COR-L47 (cell line): ENCODE data around the gene MORN1.

Experiments used
- DNase-seq: peaks from one replicate; lab custom pipeline; 2025; lab: John Stamatoyannopoulos, UW

MORN1 gene

DNA sequence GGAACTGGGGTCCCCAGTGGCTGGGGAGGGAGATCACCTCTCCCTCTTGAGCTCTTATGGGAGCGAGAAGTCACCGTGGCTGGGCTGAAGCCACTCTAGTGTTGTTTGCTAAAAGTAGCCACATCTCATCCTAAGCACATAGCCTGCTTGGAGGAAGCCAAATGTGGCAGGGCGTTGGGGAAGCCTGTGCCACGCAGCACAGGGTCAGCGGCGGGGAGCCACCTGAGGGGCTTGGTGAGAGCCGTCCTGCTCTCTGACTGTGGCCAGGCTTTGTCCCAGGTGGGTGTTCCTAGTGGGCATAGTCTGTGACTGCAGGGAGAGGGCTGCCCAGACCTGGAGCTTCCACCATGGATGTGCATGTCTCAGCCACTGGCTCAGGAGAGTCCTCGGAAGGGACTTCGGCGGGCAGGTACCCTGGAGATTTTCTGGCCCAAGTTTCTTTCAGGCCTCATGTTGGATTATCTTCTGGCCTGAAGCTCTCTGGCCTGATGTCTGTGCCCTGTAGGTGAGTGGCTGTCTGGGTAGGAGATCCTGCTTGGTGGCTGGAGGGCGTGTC, 38.9 kb downstream of the MORN1 start:
- no peak for DNase-seq

GRCh38 chr1:2351723-2352122, 39.6 kb downstream of the MORN1 start:
- no peak for DNase-seq

DNA sequence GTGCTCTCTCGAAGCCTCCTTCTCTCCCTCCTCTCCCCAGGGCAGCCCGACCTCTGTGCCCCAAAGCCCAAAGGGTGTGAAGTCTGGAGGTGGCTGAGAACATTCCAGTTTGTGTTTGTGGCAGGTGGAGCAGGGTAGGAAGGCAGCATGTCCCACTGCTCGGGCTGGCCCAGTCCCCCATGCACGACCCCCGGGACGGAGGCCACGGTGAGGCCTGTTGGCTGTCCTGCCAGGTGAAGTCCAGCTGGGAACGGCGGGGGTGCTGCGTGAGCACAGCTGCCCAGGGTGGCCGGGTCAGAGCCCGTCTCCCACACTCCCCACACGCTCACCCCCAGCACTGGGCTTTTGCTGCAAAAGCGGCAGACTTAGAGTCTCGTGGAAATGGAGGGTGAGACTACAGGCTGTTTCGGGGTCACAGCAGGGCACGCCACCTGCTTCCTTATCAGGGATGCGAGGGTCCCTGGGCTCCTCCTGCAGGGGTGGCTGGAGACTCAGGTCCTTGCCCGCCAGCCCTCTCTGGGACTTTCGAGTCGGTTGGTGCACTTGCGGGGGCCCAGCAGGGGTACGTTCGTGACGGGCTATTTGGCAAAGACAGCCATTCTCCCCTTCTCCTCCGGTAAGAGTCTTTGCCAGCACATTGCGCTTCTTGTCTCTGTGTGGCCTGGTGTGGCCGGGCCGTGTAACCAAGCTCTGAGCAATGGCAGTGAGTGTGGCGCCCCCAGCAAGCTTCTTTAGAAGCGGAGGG, 40.3 kb downstream of the MORN1 start:
- no peak for DNase-seq

- DNase-seq: no peak
Observed at GRCh38 chr1:2350501-2350900, 40.9 kb downstream of the MORN1 start.

- DNase-seq: no peak
Observed at GRCh38 chr1:2349806-2350205, 41.5 kb downstream of the MORN1 start.

- DNase-seq: no peak
Observed at GRCh38 chr1:2348346-2349325, 42.7 kb downstream of the MORN1 start.

- no peak for DNase-seq
Observed at GRCh38 chr1:2347896-2348295, 43.5 kb downstream of the MORN1 start.

DNA sequence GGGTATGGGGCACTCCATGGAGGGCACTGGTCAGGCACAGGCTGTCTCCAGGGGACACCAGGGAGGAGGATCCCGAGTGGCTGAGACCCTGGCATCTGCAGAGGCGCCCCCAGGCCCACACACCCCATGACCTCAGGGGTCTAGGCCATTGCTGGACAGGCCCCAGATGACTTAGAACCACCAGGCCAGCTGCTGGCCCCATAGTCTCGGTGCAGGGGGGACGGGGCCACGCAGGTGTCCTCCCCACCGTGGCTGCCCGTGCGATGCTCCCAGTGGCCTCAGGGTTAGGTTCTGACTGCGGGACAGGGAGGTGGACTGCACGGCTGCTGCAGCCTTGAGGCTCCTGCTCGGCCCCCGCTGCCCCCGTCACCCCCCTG, 44.0 kb downstream of the MORN1 start:
- DNase-seq: no peak

- DNase-seq: no peak
Observed at GRCh38 chr1:2346691-2347408, 44.5 kb downstream of the MORN1 start.

DNA sequence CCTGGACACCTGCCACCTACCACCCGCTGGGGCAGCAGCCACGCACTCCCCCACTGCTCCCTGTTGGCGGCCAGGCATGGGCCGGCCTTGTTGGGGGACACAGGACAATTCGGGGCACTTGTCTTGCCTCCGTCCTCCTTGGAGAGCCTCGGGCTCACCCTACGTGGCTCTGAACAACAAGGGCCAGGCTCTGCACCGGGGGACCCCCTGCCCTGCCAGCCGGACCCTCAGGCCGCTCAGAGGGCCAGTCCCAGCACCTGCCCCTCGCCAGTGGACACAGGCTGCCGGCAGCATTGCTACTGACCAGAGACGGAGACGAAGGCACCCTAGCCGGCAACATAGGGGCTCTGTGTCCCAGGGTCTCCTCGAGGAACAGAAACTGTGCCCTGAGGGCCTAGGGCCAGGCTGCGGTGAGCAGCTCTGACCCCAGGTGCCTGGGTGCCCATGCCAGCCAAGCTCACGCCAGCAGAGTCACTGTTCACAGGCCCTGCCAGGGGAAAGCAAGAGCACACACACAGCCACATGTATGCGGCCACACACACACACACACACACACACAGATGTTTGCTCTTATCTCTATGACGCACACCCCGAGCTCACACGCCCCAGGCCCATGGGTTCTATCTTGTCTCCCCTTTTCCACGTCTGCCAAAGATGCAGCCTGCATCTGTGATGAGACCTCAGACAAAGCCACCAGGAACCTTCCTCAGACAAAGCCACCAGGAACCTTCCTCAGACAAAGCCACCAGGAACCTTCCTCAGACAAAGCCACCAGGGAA, 45.9 kb downstream of the MORN1 start:
- no peak for DNase-seq

- DNase-seq: no peak
Observed at GRCh38 chr1:2344744-2345296, 46.5 kb downstream of the MORN1 start.

GRCh38 chr1:2344121-2344681, 47.2 kb downstream of the MORN1 start:
- DNase-seq: no peak

- DNase-seq: no peak
Observed at GRCh38 chr1:2343023-2343935, 48.1 kb downstream of the MORN1 start.

GRCh38 chr1:2342384-2343022, 48.9 kb downstream of the MORN1 start:
- no peak for DNase-seq

DNA sequence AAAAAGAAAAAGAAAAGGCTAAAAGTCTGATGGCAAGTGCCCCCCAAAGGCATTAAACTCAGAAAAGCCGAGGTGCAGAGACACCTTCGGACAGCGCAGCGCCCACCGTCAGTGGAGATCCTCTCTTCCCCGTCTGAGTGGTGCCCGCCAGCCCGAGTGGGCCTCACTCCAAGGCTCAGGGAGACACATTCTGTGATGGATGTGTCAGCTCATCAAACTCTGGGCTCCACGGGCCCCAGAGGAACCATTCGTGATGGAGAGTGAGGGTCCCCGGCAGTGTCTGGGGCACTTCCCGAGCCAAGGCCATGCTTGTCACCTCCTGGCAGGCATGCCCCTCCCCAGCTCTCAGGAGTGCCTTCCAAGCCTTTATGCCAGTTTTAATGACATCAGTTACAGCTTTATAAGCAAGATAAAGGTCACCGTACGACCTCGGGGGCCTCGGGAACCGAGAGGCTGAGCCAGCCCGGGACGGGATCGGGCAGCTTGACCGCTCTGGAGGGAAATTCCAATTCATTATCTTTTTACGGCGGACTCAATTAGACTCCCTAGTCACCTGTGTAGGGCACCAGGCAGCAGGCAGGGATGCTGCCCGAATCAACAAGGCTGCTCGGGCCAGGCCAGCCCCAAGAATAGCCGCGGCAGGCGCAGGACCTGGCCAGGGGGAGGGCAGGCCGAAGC, 49.5 kb downstream of the MORN1 start:
- no peak for DNase-seq

DNA sequence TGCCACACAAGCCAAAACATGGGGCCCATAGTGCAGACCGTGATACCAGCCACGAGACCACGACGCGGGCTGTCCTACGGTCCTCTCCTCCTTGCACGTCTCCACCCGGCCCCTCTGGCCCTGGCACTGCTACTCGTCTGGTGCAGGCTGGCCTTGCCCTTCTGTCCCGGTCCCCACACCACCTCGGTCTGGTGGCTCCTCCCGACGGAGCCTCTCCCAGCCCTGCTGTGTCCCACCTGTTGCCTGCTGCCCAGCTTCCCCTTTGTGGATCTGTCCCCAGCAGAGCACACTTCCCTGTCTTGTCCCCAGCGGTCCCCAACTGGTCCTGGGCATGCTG, 50.5 kb downstream of the MORN1 start:
- no peak for DNase-seq

DNA sequence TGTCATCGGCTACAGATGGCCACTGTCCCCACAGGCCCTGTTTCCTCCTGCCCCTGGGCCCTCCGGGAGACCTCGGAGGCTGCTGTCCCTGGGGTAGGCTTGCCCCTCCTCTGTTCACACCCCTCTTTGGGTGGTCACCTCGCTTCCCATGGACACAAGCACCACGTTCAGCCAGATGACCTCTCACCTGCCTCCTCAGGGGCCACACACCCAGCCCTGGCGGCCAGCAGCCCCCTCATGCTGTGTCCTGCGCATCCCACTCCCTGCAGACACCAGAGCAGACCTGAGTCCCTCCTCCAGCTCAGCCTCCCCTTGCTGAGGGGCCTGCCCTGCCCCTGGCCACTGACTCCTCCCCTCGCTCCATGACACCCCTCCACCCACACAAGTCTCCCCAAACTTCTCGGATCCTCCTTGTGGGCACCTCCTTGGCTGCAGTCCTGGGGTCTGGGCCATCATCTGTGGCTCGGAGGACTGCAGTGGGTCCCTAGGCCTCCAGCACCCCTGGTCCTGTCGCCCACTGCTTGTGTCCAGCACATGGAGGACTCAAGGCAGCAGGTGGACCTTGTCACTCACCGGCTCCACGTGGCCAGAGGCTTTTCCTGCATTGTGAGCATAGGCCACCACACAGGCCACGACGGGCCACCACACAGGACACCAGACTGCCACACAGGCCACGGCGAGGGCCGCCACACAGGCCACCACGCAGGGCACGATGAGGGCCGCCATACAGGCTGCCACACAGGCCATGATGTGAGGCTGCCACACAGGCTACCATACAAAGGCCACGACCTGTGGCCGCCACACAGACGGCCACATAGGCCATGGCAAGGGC, 51.1 kb downstream of the MORN1 start:
- no peak for DNase-seq
